Pancreas (tissue), 10 donors: ENCODE results near the gene EIF5. TPM values are rescaled to one million over a fixed set of nuclear protein-coding genes. Genes with fewer than 3 reads are reported as not detected.

ENCODE experiments used
- ATAC-seq, 4 donors: fragments of 200-7000 bp; cut with Tn5 transposase; one replicate each; pipeline versions ENCODE4 v1.8.0 to v1.9.1; 2020; ENCODE audit warnings: mild to moderate bottlenecking in 4 of 4, moderate library complexity in 4 of 4
- DNase-seq, 6 donors: peaks; one replicate each; pipeline ENCODE4 v3.0.0-alpha.2; 2020
- FAIRE-seq: peaks from 2 replicates; lab custom pipeline; 2012; peaks lifted over from hg19 to GRCh38; lab: Jason Lieb, UNC
- H3K27ac ChIP-seq, 4 donors: fragments of 200-600 bp; sonication (generic); 1 replicate in 3 of 4; 2 replicates in 1 of 4; pipeline versions ENCODE4 v1.5.0 to v1.8.0; 2020
- H3K27me3 ChIP-seq, 4 donors: fragments of 200-600 bp; one replicate each; pipeline ENCODE4 v1.8.0; 2021
- H3K36me3 ChIP-seq, 3 donors: fragments of 200-600 bp; sonication (generic) in 1 of 3; one replicate each; pipeline versions ENCODE4 v1.5.0 to v1.8.0; 2020 to 2021
- H3K4me1 ChIP-seq, 3 donors: fragments of 200-600 bp; one replicate each; pipeline ENCODE4 v1.8.0; 2021
- H3K4me3 ChIP-seq, 4 donors: fragments of 200-600 bp; sonication (generic) in 2 of 4; one replicate each; pipeline versions ENCODE4 v1.5.0 to v1.8.0; 2020 to 2021
- H3K9me3 ChIP-seq, 4 donors: fragments of 200-600 bp; one replicate each; pipeline ENCODE4 v1.8.0; 2021
- CTCF ChIP-seq, 4 donors: fragments of 200-600 bp; sonication (generic) in 3 of 4; IDR thresholded peaks; one replicate each; pipeline versions ENCODE4 v1.5.0 to v1.8.0; 2021; ENCODE audit warnings: antibody characterized with exemption in 4 of 4
- WGBS, 2 donors: extraction: QIAGEN DNeasy Blood & Tissue Kit; methylation state at CpG; one replicate each; pipeline ENCODE4 v1.1.7; 2013; 5-methylcytosine and 5-hydroxymethylcytosine counted together
- intact Hi-C, 3 donors: fragments of 100-400 bp; cut with DNase I; formaldehyde crosslinking; loops; one replicate each; pipeline versions ENCODE4 v1.11.1 to v1.14.2; 2022
- polyA plus RNA-seq, 2 donors: library from polyadenylated mRNA; stranded (reverse); fragments of 200-250 nt; gene quantifications; one replicate each; pipeline ENCODE4 v1.2.3, GENCODE V29; 2013
- total RNA-seq, 6 donors: library from RNA; stranded (reverse); fragmentation: NEBNext Ultra II Directional in 4 of 6; extraction: Animal tissue kit (Norgen Biotek cat#: 25700) in 4 of 6; gene quantifications; one replicate each; pipeline versions ENCODE4 v1.2.1 to v1.2.4, GENCODE V29; 2021 to 2023
- donor health status: healthy with polysubstance abuse.
- donor health status: DM: no; HTN: no; CAD: no; lungs with moderate emphysema.
- donor health status: DM: no; HTN: no; CAD: no.
- donor health status: control.
- donor health status: control.
- donor health status: Bipolar disorder and iron deficiency.
- donor health status: DM: yes; HTN: yes; CAD: no.
- donor health status: DM: no; HTN: no; CAD: no.
- donor health status: DM: no; HTN: no; CAD: no.
- donor health status: DM: yes; HTN: yes; CAD: no.

EIF5 gene
- total and polyA plus RNA-seq, 8 donors: 22.2 to 139 (median 95.2) TPM

- Histone ChIP-seq H3K4me3 (no peak overlapping the region), H3K9me3 (no peaks in the 10 kb centered on the region), H3K36me3 (no peaks in the 10 kb centered on the region), H3K4me1 (peaks cover 0 to 7% (median 0%) of the 10 kb centered on the region in 3 donors), H3K27me3 (no peaks in the 10 kb centered on the region), H3K27ac (no peak overlapping the region)
- ATAC-seq: no peak
- intact Hi-C loops: no loop called here
- no peak for FAIRE-seq
- 83 to 89% methylated on average over 5 of the region's 5 CpGs for WGBS, 2 donors
- DNase-seq: peak in 1 of 6 donors; percentile 18
- no peak for TF ChIP-seq CTCF (IDR thresholded peaks at IDR 0.05)
These were observed 5.1 kb upstream of the EIF5 start for GRCh38 chr14:103328941-103329340.

GRCh38 chr14:103329401-103330347 is 4.4 kb upstream of the EIF5 start:
- FAIRE-seq: no peak
- H3K4me3 ChIP-seq: no peak overlapping the region
- peak overlapping the region in 1 of 4 donors; percentile 2 for H3K27ac ChIP-seq
- peaks cover 0 to 7% (median 0%) of the 10 kb centered on the region in 3 donors for H3K4me1 ChIP-seq
- 59 to 61% methylated on average over 14 of the region's 14 CpGs for WGBS, 2 donors
- no peaks in the 10 kb centered on the region for H3K27me3 ChIP-seq
- H3K36me3 ChIP-seq: no peaks in the 10 kb centered on the region
- TF ChIP-seq CTCF (IDR thresholded peaks at IDR 0.05): no peak
- no peaks in the 10 kb centered on the region for H3K9me3 ChIP-seq
- intact Hi-C loops: no loop called here
- peak in 2 of 4 donors; percentile 1 to 6 for ATAC-seq
- DNase-seq: peak in 4 of 6 donors; percentile 29 to 65 (median 52)

- Histone ChIP-seq H3K4me3 (no peak overlapping the region), H3K4me1 (peaks cover 0 to 9% (median 0%) of the 10 kb centered on the region in 3 donors), H3K9me3 (no peaks in the 10 kb centered on the region), H3K36me3 (peaks cover 0 to 2% (median 2%) of the 10 kb centered on the region in 3 donors), H3K27me3 (no peaks in the 10 kb centered on the region), H3K27ac (no peak overlapping the region)
- no peak for ATAC-seq
- 14 to 37% methylated on average over 2 of the region's 2 CpGs for WGBS, 2 donors
- DNase-seq: no peak
- no peak for TF ChIP-seq CTCF (IDR thresholded peaks at IDR 0.05)
- intact Hi-C loops: no loop called here
- FAIRE-seq: no peak
These were observed 3.5 kb upstream of the EIF5 start for GRCh38 chr14:103330536-103330935.

GRCh38 chr14:103332143-103332919 is 1.7 kb upstream of the EIF5 start:
- H3K4me1 ChIP-seq: peaks cover 7 to 20% (median 11%) of the 10 kb centered on the region in 3 donors

More at GRCh38 chr14:103332143-103332919, 1.7 kb upstream of the EIF5 start:
- H3K27me3 ChIP-seq: no peaks in the 10 kb centered on the region
- H3K9me3 ChIP-seq: no peaks in the 10 kb centered on the region
- intact Hi-C loops: no loop called here
- FAIRE-seq (no peak), ATAC-seq (no peak), DNase-seq (no peak)
- peak overlapping the region in 1 of 4 donors; percentile 95 for H3K4me3 ChIP-seq
- peaks cover 3 to 20% (median 17%) of the 10 kb centered on the region in 3 donors for H3K36me3 ChIP-seq
- WGBS, 2 donors: 68 to 71% methylated on average over 9 of the region's 9 CpGs
- no peak for TF ChIP-seq CTCF (IDR thresholded peaks at IDR 0.05)
- peak overlapping the region in 2 of 4 donors; percentile 100 for H3K27ac ChIP-seq
